Glomerular endothelial cell (primary cell): ENCODE data around the gene SEC22A. TPM values are rescaled to one million over a fixed set of nuclear protein-coding genes. Genes with fewer than 3 reads are reported as not detected.
A peak's percentile ranks its signal among the peaks of the same experiment; 100 is the strongest.

Experiments
- DNase-seq: peaks from one replicate; pipeline ENCODE4 v3.0.0-alpha.2; 2011; ENCODE audit warnings: low read depth, low spot score; ENCODE audit errors: extremely low read depth
- total RNA-seq: library from RNA; depleted of rRNA; stranded (reverse); fragments of >200 nt; gene quantifications from 2 replicates; pipeline ENCODE4 v1.2.3, GENCODE V29; 2015

The SEC22A gene, protein sequence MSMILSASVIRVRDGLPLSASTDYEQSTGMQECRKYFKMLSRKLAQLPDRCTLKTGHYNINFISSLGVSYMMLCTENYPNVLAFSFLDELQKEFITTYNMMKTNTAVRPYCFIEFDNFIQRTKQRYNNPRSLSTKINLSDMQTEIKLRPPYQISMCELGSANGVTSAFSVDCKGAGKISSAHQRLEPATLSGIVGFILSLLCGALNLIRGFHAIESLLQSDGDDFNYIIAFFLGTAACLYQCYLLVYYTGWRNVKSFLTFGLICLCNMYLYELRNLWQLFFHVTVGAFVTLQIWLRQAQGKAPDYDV
- 37.0 and 57.2 TPM in 2 replicates for total RNA-seq

GRCh38 chr3:123201557-123202427 lies at the start of gene SEC22A:
SEC22A (plus strand) TSS chr3:123201943; CDS start chr3:123209218, 7,275 bp downstream.
- peak; percentile 36 for DNase-seq

DNA sequence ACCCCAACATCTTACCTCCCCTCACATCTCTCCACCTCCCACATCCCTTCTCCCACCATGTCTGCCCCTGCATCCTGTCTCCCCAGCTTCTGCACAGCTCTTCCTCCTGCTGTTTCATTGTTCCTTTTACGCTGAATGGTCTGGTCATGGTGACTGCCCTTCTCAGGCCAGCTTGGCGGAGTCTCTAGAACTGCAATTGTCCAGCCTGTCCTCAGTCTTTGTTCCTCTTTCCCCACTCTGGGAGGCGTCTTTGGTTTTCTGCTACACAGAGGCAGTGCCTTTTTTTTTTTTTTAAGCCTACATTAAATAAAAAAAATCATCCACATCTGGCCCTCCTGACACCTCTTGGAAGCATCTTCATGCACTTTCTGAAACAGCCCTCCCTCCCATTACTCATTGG lies 49.1 kb upstream of the SEC22A start:
- no peak for DNase-seq

GRCh38 chr3:123153125-123154019 lies 48.4 kb upstream of the SEC22A start:
- DNase-seq: no peak

GRCh38 chr3:123154020-123154985 lies 47.4 kb upstream of the SEC22A start:
- DNase-seq: no peak

GRCh38 chr3:123155471-123156011 lies 46.2 kb upstream of the SEC22A start:
- DNase-seq: no peak

GRCh38 chr3:123156276-123156995 lies 45.3 kb upstream of the SEC22A start:
- DNase-seq: no peak

DNA sequence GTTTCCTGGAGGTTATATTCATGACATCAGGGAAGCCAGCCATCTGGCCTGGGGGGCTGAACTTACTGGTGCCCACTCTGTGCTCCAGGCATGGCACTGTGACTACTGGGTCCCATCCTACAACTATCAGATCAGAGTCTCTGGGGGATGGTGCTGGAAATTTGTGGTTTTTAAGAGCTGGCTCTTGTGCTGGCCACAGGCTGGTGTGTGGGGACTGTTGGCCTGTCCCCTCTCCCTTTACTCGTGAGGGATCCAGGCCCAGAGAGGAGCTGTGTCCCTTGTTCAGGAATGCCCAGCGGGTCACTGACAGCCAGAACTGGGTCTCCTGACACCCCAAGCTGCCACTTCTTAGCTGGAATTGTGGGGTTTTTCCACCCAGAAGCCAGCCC lies 44.5 kb upstream of the SEC22A start:
- no peak for DNase-seq

DNA sequence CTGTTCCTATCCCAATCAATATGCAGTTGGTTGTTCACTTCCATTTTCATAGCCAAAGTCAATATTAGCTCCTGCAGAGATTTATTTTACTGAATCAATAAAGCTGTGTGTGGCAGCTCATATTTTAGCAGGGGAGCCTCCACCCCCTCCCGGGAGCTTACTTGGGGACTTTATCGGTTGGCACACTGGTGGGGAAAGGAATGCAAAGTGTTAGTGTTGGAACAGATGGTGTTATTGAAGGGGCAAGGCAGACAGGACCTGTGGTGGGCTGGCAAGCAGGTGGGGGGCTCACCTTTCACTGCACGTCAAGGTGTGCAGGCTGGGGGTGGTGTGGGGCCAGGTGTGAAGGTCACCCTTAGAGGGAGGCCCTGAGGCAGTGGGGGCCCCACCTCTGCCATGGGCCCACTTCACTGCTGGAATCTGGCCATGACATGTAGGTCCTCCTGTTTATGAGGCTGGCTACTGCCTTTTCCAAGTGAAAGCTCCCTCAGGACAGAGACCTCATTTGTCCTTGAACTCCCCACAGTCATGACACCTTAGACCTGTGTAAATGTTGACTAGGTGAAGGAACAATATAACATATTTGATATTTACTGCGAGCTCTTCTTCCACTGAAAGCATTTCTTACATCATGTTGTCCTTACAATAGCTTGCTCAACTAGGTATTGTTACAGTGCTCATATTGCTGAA lies 44.0 kb upstream of the SEC22A start:
- no peak for DNase-seq

GRCh38 chr3:123158330-123158729 lies 43.4 kb upstream of the SEC22A start:
- DNase-seq: peak; percentile 4

DNA sequence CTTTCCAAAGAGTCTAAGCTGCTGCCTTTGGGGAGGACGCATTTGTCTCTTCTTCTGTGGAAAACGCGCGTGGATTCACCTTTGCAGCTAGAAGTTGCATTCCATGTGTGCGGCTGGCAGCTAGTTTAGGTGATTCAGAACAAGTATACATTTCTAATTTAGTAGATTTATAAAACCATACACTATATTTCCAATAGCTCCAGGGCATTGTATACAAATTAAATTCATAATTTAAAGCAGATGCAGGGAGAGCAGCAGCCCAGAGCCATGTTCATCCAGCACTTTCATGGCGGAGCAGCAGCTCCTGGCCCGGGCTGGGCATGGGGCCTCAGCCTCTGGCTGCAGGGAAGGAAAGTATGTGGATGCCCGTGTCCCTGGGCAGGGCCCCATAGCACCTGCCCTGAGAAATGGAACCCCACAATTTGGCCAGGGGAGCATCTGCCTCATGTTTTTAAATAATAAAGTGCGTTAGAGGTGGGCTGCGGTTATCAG lies 42.8 kb upstream of the SEC22A start:
- DNase-seq: no peak

DNA sequence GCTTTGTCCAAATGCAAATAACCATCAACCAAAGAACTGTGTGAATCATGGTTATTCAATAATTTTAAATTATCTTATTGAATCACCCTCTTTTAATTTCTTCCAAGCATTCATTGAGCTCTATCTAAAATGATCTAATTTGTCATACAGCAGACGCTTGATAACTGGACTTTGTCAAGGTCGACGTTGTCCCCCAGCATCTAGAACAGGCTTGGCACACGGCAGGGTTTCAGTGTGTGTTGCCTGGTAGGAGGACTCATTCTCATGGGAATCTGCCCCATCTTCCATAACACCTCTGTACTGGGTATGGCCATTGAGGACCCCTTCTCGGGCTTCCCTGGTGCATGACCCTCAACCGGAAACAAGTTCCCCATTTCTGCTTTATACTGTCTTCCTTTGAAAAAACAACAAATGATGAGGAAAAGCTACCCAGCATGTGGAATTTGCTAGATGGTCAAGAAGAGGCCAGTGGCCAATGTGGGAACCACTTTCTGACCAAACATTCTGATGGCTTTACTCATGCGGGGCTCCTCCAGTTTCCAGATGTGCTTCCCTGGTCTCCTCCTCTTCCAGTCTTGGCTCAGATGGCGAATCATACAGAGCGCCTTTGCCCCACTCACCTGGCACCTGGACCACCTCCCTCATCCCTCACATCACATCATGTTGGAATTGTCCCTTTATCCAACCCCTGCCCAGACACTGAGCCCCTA lies 41.7 kb upstream of the SEC22A start:
- no peak for DNase-seq

GRCh38 chr3:123161167-123161566 lies 40.6 kb upstream of the SEC22A start:
- DNase-seq: no peak

DNA sequence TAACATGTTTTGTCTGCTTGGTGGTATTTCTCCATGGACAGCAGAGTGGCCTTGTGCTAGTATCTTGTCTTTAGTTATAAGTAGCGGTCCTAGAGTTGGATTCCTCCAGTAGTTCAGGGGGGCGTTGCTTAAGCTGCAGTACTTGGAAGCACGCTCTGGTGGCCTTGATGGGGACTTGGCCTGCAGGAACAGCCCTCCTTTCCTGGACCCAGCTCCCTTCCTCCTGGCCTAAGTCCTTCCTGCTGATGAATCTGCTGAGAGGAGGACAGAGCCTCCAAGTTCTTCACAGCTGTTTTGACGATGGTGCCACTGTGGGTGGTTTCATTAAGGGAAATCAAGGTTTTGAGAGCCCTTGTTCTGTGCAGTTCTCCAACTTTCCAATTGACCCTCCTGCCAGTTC lies 38.6 kb upstream of the SEC22A start:
- no peak for DNase-seq

DNA sequence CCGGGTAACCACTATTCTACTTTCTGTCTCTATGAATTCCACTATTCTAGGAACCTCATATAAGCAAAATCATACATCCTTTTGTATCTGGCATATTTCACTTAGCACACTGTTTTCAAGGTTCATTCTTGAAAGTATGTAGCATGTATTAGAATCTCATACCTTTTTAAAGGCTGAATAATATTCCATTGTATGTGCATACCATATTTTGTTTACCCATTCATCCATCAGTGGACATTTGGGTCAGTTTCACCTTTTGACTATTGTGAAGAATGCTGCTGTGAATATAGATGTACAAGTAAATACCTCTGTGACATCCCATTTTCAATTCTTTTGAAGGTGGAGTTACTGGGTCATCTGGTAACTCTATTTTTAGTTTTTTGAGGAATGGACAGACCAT lies 36.6 kb upstream of the SEC22A start:
- DNase-seq: no peak

DNA sequence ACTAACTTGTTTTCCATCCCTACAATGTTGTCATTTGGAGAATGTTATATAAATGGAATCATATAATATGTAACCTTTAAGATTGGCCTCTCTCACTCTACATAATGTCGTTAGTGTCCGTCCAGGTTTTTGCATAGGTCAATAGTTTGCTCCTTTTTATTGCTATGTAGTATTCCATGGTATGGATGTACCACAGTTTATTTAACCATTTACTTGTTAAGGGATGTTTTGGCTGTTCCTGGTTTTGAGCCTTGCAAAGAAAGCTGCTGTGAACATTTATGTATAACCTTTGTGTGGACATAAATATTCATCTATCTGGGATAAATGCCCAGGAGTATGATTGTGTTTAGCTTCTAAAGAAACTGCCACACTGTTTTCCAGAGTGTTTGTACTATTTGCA lies 34.1 kb upstream of the SEC22A start:
- no peak for DNase-seq

GRCh38 chr3:123168122-123168521 lies 33.6 kb upstream of the SEC22A start:
- DNase-seq: no peak

GRCh38 chr3:123168605-123169004 lies 33.1 kb upstream of the SEC22A start:
- no peak for DNase-seq
